Calu3 (cell line): ENCODE data around the gene NUTM2D. TPM values are rescaled to one million over a fixed set of nuclear protein-coding genes. Genes with fewer than 3 reads are reported as not detected.
"Not testable (repeated sequence)": the region's sequence is repeated elsewhere in the genome, so short reads cannot be mapped to it uniquely, and the experiment has no call there.

Experiments used
- BruUV-seq: library from RNA; stranded (reverse); fragments of 400-500 nt; replicated peaks from 2 replicates; lab custom pipeline; 2021; lab: Mats Ljungman, UMichigan
- CTCF ChIA-PET: fragments of 300-600 bp; sonication (Branson Sonifier 250); formaldehyde crosslinking; loops from one replicate; lab custom pipeline; 2022; ENCODE audit warnings: antibody characterized with exemption; lab: Charles Lee
- DNase-seq: peaks from one replicate; pipeline ENCODE4 v3.0.0; 2022
- H3K27ac Mint-ChIP-seq: one replicate; pipeline ENCODE4 v1.8.0; 2022; ENCODE audit warnings: mixed read lengths; ENCODE audit not compliant: unreplicated experiment
- H3K27me3 Mint-ChIP-seq: one replicate; pipeline ENCODE4 v1.8.0; 2022; ENCODE audit warnings: mixed read lengths; ENCODE audit not compliant: unreplicated experiment
- H3K36me3 Mint-ChIP-seq: one replicate; pipeline ENCODE4 v1.8.0; 2022; ENCODE audit warnings: mild to moderate bottlenecking, moderate library complexity, mixed read lengths; ENCODE audit not compliant: insufficient read depth, unreplicated experiment
- H3K4me1 Mint-ChIP-seq: one replicate; pipeline ENCODE4 v1.8.0; 2022; ENCODE audit warnings: mild to moderate bottlenecking, low read depth, mixed read lengths; ENCODE audit not compliant: unreplicated experiment
- H3K4me3 Mint-ChIP-seq: one replicate; pipeline ENCODE4 v1.8.0; 2022; ENCODE audit warnings: mild to moderate bottlenecking, low read depth, moderate library complexity, mixed read lengths; ENCODE audit not compliant: unreplicated experiment
- H3K9me3 Mint-ChIP-seq: one replicate; pipeline ENCODE4 v1.8.0; 2022; ENCODE audit warnings: low read depth, mixed read lengths; ENCODE audit not compliant: unreplicated experiment
- intact Hi-C: fragments of 100-400 bp; cut with micrococcal nuclease; formaldehyde crosslinking; loops from one replicate; pipeline ENCODE4 v1.10.0; 2022; ENCODE audit not compliant: unreplicated experiment
- total RNA-seq: library from RNA; stranded (reverse); gene quantifications from 2 replicates; pipeline ENCODE4 v1.2.3, GENCODE V29; 2022
- TF ChIP-seq, protein P1 (sequence below): fragments of 200-600 bp; IDR thresholded peaks from one replicate; pipeline ENCODE4 v1.8.0; 2022; ENCODE audit warnings: antibody characterized with exemption; ENCODE audit not compliant: unreplicated experiment

Gene NUTM2D
- total RNA-seq, 1 experiment from 2014 or later = 2.4 TPM

DNA sequence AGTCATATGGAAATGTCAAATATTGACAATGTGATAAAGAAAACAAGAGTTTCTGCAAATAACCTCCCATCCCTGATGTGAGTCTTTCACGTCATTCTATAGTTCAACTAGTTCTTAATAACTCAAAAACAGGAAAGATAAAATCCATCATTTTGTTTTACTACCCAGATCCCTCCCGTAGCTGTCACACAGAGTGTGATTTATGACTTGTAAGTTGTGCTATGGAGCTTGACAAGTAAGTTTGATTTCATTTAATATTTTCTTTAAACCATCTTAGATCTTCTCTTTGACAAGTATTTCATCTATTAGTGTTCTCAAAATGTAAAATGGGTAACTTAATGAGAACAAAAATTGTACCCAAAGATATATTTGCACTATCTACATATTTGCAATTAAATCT is 28.4 kb upstream of the NUTM2D start:
- not testable (repeated sequence) for H3K27me3 Mint-ChIP-seq

DNA sequence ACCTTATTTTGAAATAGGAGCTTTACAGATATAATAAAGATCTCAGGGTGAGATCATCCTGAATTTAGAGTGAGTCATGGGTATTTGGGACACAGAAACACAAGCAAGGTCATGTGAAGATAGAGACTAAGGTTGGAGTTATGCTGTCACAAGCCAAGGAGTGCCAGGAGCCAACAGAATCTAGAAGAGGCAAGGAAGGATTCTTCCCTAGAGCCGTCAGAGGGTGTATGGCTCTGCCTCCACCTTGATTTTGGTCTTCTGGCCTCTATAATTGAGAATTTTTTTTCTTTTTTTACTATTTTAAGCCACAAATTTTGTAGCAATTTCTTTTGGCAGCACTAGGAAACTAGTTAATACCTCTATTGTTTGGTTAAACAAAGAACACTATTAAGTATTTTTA is 24.9 kb upstream of the NUTM2D start:
- H3K4me1 Mint-ChIP-seq, H3K9me3 Mint-ChIP-seq, CTCF ChIA-PET, intact Hi-C loops, DNase-seq, H3K27ac Mint-ChIP-seq, H3K27me3 Mint-ChIP-seq, BruUV-seq, H3K4me3 Mint-ChIP-seq: not testable (repeated sequence)
- H3K36me3 Mint-ChIP-seq = peaks cover 11% of the 10 kb centered on the region

More for the DNA sequence above, 28.4 kb upstream of the NUTM2D start:
- DNase-seq, H3K4me1 Mint-ChIP-seq, H3K36me3 Mint-ChIP-seq, H3K9me3 Mint-ChIP-seq, CTCF ChIA-PET, BruUV-seq, intact Hi-C loops, H3K4me3 Mint-ChIP-seq, H3K27ac Mint-ChIP-seq: not testable (repeated sequence)

DNA sequence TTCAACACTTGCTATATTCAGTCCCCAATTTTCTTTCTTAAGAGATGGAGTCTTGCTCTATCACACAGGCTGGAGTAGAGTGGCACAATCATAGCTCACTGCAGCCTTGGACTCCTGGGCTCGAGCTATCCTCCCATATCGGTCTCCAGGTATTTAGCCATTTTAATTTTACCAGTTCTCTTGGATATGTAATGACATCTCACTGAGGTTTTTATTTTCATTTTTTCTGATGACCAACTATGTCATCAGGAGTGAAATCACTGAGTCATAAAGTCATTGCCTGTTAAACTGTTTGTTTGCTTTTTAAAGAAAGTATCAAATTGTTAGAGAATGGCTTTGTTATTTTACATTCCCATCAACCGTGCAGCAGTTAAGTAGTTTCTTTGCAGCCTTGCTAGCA is 17.1 kb upstream of the NUTM2D start:
- H3K27me3 Mint-ChIP-seq, CTCF ChIA-PET, intact Hi-C loops, BruUV-seq, DNase-seq, H3K9me3 Mint-ChIP-seq: not testable (repeated sequence)
- peak overlapping the region; percentile 28 for H3K27ac Mint-ChIP-seq
- H3K36me3 Mint-ChIP-seq = peaks cover 28% of the 10 kb centered on the region
- H3K4me1 Mint-ChIP-seq = peaks cover 23% of the 10 kb centered on the region
- peak overlapping the region; percentile 51 for H3K4me3 Mint-ChIP-seq

DNA sequence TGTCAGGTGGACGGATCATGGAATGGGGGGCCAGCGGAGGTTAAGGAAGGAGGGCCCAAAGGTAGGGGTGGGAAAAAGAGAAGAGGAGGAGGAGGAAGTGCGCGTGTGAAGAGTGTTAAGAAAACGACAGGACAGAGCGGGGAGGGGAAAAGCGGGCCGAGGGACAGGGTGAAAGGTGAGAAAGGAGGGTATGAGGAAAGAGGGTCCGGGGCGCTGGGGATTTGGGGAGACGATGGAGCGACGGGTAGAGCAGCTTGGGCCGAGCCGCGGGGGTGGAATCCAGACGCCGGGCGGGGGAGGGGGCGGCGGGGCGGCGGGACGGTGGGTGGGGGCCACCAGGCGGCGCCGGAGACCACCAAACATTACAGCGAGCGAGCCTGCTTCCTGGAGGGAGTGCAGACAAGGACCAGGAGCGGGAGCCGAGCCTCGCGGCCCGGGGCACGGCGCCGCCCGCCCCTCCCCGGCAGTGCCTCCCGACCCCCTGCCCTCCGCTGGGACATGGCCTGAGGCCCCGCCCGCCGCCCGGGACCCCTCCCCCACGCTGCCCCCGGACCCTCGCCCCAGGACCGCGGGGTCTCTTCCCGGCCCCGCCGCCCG is 15.9 kb upstream of the NUTM2D start:
- H3K9me3 Mint-ChIP-seq, CTCF ChIA-PET, BruUV-seq, H3K27me3 Mint-ChIP-seq, DNase-seq, H3K27ac Mint-ChIP-seq, intact Hi-C loops: not testable (repeated sequence)
- peaks cover 23% of the 10 kb centered on the region for H3K4me1 Mint-ChIP-seq
- H3K36me3 Mint-ChIP-seq = peaks cover 28% of the 10 kb centered on the region
- peak overlapping the region; percentile 69 for H3K4me3 Mint-ChIP-seq

DNA sequence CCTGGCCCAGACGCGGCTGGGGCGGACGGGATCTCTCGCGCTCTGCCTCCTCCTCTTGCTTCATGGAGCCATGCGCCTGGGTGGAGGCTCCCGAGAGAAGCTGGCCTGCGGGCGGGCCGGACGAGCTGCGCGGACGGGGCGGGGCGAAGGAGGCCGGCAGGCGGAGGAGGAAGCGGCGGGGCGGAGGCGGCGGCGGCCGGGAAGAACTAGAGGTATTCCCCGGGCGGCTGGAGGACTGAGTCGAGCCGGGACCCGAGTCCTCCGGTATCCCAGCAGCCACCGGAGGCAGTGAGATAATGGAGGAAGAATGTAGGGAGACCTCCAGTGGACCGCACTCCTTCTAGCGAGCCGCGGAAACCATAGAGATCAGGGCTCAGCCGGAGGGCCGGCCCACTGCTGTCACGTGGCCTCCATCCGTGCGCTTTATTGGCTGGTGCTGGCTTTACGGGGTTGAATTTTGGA is 15.3 kb upstream of the NUTM2D start:
- intact Hi-C loops, BruUV-seq, H3K27ac Mint-ChIP-seq, H3K9me3 Mint-ChIP-seq, CTCF ChIA-PET, H3K27me3 Mint-ChIP-seq: not testable (repeated sequence)
- DNase-seq = peak; percentile 87
- H3K36me3 Mint-ChIP-seq = peaks cover 28% of the 10 kb centered on the region
- peak overlapping the region; percentile 69 for H3K4me3 Mint-ChIP-seq
- H3K4me1 Mint-ChIP-seq = peaks cover 23% of the 10 kb centered on the region

DNA sequence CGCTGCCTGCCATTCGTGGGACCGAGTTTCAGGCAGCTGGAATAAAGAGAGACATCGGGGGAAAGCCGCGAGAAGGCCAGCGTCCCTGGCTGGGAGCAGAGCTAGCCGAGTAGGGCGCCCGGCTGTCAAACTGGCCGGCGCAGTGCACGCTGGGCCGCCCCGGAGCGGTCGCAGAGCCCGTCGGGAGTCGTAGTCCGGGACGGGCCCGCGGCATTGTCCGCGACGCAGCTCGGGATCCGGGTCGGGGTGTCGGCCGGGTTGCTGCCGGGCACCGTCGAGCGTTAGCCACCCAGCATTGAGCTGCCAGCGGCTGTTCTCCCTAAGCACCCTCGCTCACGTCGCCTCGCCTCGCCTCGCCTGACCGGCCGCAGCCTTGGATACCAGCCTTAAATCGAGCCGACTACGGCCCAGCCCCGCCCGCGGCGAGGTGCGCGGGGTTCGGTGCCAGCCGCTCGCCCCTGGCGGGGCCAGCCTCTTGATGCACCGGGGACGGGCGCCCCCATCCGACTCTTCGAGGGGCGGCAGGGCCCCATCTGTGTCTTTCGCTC is 14.8 kb upstream of the NUTM2D start:
- TSS peak; percentile 74 for BruUV-seq
- Mint-ChIP-seq H3K36me3 (peaks cover 28% of the 10 kb centered on the region), H3K4me3 (peak overlapping the region; percentile 69), H3K4me1 (peaks cover 21% of the 10 kb centered on the region)
- H3K27me3 Mint-ChIP-seq, H3K27ac Mint-ChIP-seq, CTCF ChIA-PET, H3K9me3 Mint-ChIP-seq, intact Hi-C loops: not testable (repeated sequence)
- TF ChIP-seq, protein P1, sequence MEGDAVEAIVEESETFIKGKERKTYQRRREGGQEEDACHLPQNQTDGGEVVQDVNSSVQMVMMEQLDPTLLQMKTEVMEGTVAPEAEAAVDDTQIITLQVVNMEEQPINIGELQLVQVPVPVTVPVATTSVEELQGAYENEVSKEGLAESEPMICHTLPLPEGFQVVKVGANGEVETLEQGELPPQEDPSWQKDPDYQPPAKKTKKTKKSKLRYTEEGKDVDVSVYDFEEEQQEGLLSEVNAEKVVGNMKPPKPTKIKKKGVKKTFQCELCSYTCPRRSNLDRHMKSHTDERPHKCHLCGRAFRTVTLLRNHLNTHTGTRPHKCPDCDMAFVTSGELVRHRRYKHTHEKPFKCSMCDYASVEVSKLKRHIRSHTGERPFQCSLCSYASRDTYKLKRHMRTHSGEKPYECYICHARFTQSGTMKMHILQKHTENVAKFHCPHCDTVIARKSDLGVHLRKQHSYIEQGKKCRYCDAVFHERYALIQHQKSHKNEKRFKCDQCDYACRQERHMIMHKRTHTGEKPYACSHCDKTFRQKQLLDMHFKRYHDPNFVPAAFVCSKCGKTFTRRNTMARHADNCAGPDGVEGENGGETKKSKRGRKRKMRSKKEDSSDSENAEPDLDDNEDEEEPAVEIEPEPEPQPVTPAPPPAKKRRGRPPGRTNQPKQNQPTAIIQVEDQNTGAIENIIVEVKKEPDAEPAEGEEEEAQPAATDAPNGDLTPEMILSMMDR = peak; percentile 27
- peak; percentile 78 for DNase-seq

DNA sequence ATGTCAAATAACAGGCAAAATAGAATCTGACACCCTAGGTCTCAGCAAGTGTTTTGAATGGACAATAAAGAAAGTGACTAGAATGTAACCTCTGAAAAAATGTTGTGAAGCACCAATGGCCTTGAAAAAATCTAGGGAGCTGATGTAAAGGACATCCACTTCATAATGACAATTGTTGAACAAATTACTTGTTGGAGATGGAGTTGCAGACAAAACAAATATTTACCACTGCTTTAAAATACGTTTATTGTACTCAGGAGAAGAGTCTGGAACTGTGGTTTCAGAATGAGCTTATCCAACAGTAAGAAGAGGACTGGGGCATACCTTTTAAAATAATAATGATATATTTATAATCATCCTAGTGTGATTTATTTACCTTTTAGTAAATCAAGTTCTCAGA is 11.8 kb upstream of the NUTM2D start:
- H3K27me3 Mint-ChIP-seq, H3K27ac Mint-ChIP-seq, H3K4me3 Mint-ChIP-seq, H3K4me1 Mint-ChIP-seq, intact Hi-C loops, DNase-seq, BruUV-seq, H3K9me3 Mint-ChIP-seq, CTCF ChIA-PET: not testable (repeated sequence)
- peaks cover 18% of the 10 kb centered on the region for H3K36me3 Mint-ChIP-seq

DNA sequence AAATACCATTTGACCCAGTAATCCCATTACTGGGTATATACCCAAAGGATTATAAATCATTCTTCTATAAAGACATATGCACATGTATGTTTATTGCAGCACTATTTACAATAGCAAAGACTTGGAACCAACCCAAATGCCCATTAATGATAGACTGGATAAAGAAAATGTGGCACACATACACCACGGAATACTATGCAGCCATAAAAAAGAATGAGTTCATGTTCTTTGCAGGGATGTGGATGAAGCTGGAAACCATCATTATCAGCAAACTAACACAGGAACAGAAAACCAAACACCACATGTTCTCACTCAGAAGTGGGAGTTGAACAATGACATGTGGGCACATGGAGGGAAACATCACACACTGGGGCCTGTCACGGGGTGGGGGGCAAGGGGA is 7.4 kb upstream of the NUTM2D start:
- BruUV-seq, H3K9me3 Mint-ChIP-seq: not testable (repeated sequence)

DNA sequence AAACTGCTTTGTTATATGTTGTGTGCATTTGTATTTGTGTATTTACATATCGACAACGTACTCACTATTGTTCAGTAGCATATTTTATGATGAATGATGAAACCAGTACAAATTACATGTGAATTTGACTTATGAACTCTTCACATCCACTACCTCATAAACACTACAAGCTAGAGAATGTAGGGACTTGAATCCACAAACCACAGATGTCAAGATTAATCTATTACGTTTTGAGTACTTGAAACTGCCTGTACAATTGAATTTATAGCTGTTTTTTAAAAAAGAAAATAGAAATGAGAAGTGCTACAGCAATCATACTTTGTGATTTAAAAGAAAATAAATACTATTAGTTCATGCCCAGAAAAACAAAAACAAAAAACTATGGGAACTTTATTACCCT is 4.7 kb upstream of the NUTM2D start:
- intact Hi-C loops, H3K4me3 Mint-ChIP-seq, H3K27ac Mint-ChIP-seq, H3K27me3 Mint-ChIP-seq, H3K36me3 Mint-ChIP-seq, H3K4me1 Mint-ChIP-seq, CTCF ChIA-PET, H3K9me3 Mint-ChIP-seq, DNase-seq, BruUV-seq: not testable (repeated sequence)

More for the DNA sequence above, 7.4 kb upstream of the NUTM2D start:
- CTCF ChIA-PET, H3K4me1 Mint-ChIP-seq, H3K27me3 Mint-ChIP-seq, intact Hi-C loops, H3K4me3 Mint-ChIP-seq, H3K27ac Mint-ChIP-seq, H3K36me3 Mint-ChIP-seq, DNase-seq: not testable (repeated sequence)
